GM12892 (cell line): Measurements from ENCODE around the gene NARS2.

ENCODE experiments used
- DNase-seq: peaks from one replicate; pipeline ENCODE4 v3.0.0; 2011; ENCODE audit not compliant: insufficient read length
- FAIRE-seq: peaks from 2 replicates; lab custom pipeline; 2011; peaks lifted over from hg19 to GRCh38; lab: Jason Lieb, UNC
- POLR2A ChIP-seq: IDR thresholded peaks from 2 replicates; pipeline ENCODE4 v1.6.1; 2011; ENCODE audit warnings: low read depth, low read length, control low read depth
- POLR2AphosphoS5 ChIP-seq: IDR thresholded peaks from 2 replicates; pipeline ENCODE4 v1.6.1; 2011; ENCODE audit warnings: low read depth, low read length, control low read depth
- TAF1 ChIP-seq: IDR thresholded peaks from 2 replicates; pipeline ENCODE4 v1.6.1; 2011; ENCODE audit warnings: low read depth, mild to moderate bottlenecking, control low read depth, low read length, borderline replicate concordance

NARS2 gene

DNA sequence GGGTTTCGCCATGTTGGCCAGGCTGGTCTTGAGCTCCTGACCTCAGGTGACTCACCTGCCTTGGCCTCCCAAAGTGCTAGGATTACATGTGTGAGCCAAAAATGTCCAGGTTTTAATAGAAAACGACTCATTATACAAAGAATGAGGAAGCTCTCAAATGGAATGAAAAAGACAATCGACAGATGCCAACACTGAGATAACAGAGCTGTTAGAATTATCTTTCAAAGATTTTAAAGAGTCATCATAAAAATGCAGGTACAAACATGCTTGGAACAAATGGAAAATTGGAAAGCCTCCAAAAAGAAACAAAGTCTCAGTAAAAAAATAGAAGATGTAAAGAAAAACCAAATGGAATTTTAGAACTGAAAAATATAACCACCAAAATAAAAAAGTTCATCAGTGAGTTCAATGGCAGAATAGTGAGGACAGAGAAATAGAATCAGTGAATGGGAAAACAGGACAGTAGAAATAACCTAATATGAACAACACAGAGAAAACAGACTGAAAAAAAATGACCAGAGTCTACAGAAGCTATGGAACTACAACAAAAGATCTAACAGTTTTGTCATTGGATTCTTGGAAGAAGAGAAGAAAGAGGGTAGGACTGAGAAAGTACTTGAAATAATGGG, 168.0 kb downstream of the NARS2 start:
- TF ChIP-seq POLR2AphosphoS5 = no peak
- no peak for TF ChIP-seq TAF1
- TF ChIP-seq POLR2A = no peak
- no peak for FAIRE-seq
- no peak for DNase-seq

DNA sequence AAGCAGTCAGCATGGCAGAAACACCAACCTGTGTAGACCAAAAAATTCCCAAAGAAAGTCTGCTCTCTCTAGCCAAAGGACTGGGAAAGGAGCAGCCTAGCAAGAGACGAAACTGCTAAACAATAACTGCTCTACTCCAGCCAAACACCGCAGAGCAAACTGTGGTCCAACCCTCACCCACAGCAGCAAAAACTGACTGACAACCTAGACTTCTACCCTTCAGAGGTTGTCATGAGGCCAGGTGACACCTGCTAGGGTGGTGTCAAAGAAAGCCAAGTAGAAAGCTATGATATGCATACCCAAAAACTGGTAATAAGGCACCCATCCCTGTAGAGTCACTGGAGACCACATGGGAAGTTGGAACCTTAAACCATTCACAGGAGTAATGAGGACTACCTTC, 168.9 kb downstream of the NARS2 start:
- FAIRE-seq (no peak), DNase-seq (no peak)
- TF ChIP-seq POLR2A (no peak), TAF1 (no peak), POLR2AphosphoS5 (no peak)

DNA sequence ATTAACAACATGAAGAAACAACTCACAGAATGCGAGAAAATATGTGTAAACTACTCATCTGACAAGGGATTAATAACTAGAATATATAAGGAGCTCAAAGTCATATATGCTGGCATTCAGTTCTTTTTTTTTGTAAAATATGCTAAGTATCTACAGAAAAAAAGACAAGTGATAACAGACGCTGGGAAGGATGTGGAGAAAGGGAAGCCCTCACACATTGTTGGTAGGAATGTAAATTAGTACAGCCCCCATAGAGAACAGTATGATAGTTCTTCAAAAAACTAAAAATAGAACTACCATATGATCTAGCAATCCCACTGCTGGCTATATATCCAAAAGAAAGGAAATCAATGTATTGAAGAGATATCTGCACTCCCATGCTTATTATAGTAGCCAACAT, 170.9 kb downstream of the NARS2 start:
- TF ChIP-seq POLR2AphosphoS5 (no peak), POLR2A (no peak)
- DNase-seq (no peak), FAIRE-seq (no peak)

- TF ChIP-seq POLR2AphosphoS5 = no peak
- FAIRE-seq (no peak), DNase-seq (no peak)
Observed at GRCh38 chr11:78402847-78403246, 171.8 kb downstream of the NARS2 start.

GRCh38 chr11:78400702-78401101, 174.0 kb downstream of the NARS2 start:
- FAIRE-seq (no peak), DNase-seq (no peak)
- TF ChIP-seq TAF1 (no peak), POLR2A (no peak), POLR2AphosphoS5 (no peak)

GRCh38 chr11:78400116-78400515, 174.5 kb downstream of the NARS2 start:
- TF ChIP-seq POLR2A (no peak), TAF1 (no peak), POLR2AphosphoS5 (no peak)
- FAIRE-seq (no peak), DNase-seq (no peak)

GRCh38 chr11:78399136-78399535, 175.5 kb downstream of the NARS2 start:
- FAIRE-seq (peak; percentile 21), DNase-seq (no peak)
- no peak for TF ChIP-seq POLR2AphosphoS5
- TF ChIP-seq POLR2A = no peak
- TF ChIP-seq TAF1 = no peak

DNA sequence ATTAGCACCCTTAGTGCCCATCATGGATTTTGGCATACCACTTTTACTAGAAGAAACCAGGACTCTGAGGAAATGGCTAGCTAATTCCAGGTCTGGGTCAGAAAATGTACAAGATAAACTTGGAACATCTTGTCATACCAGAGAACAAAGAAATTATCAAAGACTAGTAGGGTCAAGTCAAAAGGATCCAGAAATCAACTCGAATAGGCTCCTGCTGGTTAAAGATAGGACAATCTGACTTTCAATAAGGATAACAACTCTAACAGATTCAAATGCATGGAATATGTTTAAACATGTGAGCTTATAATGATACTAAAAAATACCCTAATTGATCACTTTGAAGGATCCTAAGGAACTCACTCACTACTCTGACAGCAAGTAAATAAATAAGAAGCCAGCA, 175.9 kb downstream of the NARS2 start:
- TF ChIP-seq POLR2AphosphoS5 (no peak), TAF1 (no peak), POLR2A (no peak)
- FAIRE-seq (no peak), DNase-seq (no peak)

- DNase-seq (no peak), FAIRE-seq (peak; percentile 73)
- TF ChIP-seq POLR2AphosphoS5 (no peak), POLR2A (no peak), TAF1 (no peak)
Observed at GRCh38 chr11:78397398-78397797, 177.3 kb downstream of the NARS2 start.

DNA sequence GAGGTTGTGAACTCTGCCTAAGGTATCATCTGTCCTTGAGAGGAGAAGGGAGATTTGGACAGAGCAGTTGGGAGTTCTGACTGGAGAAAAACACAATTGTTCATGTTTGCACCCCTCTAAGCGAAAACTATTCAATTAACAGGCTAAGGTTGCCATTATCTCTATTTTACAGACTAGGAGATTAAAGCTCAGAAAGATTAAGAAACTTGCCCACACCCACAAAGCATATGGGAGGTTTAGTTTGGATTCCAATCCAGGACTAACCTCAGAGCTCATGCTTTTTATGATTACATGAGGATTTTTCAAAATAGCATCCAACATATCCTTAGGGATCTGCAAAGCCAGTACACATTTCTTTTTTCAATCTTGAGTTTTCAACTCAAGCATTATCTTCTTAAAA, 179.1 kb downstream of the NARS2 start:
- DNase-seq (no peak), FAIRE-seq (no peak)
- TF ChIP-seq TAF1 (no peak), POLR2A (no peak), POLR2AphosphoS5 (no peak)

DNA sequence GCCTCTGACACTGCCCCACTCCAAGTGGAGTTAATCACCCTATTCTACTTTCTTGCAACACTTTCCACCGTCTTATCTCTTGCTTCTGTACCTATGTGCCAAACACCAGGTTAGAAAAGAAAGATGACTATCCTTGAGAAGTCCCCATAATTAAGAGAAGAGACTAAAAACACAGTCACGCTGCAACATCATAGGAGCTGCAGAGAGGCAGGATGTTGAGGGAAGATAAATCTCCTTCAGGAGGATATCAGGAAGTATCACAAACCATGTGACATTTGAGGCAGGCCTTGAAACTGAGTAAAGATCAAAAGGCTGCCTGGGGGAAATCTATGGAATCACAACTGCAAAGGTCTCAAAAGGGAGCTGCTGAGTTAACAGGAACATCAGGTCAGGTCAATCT, 181.8 kb downstream of the NARS2 start:
- no peak for TF ChIP-seq TAF1
- TF ChIP-seq POLR2AphosphoS5 = no peak
- TF ChIP-seq POLR2A = no peak
- FAIRE-seq (no peak), DNase-seq (no peak)

DNA sequence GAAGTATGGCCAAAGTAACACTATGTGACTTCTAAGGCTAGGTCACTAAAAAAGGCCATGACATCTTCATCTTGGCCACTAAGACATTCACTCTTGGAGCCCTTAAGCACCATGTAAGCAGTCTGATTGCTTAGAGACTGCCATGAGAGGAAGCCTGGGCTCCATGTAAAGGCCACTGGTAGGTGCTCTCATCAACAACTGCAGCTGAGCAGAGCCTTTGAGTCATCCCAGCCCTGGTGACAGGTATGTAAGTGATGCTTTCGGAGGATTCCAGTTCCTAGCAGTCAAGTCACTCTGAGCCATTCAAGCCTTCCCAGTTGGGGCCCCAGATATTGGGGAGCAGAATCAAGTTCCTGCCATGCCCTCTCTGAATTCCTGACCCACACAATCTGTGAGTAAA, 183.2 kb downstream of the NARS2 start:
- FAIRE-seq (no peak), DNase-seq (no peak)
- no peak for TF ChIP-seq POLR2A
- no peak for TF ChIP-seq POLR2AphosphoS5
- no peak for TF ChIP-seq TAF1

DNA sequence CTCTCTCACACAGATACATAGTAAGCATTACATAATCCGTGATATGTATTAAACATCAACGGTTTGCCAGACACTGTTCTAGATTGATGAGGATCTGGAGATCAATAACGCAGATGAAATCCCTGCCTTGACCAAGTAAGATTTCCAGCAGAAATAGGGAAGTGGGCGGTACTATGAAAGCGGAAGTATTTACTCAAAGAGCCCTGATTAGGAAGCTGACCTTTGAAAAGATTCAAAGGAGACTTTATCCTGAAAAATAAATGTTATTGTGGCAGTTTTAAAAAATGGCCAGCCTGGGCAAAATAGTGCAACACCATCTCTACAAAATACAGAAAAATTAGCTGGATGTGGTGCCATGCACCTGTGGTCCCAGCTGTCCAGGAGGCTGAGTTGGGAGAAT, 183.9 kb downstream of the NARS2 start:
- no peak for DNase-seq
- TF ChIP-seq POLR2AphosphoS5 = no peak
- no peak for TF ChIP-seq POLR2A
- TF ChIP-seq TAF1 = no peak
- no peak for FAIRE-seq

DNA sequence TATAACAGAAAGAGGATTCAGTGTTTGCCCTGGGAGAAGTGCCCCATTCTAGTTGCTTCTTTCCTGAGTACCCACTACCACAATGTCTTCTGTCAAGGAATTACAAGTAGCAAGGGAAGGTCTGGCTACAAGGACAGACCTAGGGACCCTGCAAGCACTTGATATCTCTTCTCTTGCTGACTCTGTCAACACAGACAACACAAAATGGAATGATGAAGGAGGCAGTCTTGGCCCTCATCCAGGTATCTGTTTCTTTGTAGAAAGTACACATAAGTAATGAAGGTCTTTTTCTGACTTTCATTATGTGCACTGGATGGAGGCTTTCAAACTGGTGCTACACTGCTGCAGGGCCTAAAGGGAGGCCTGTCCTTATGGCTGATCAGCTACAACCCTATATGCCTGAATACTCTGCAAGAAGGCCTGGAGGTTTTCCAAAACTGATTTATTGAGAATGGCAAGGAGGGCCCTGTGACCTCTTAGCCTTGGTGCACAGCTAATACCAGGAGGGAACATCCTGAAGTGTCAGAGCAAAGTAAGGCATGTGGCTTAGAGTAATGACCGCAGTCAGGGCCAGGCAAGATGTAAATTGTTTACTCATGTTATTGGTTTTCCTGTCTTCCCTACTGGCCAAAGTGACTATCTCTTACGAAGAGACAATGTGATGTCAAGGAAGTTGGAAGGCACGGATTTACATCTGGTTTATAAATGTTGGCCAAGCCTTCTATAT, 188.3 kb downstream of the NARS2 start:
- TF ChIP-seq POLR2A = no peak
- TF ChIP-seq POLR2AphosphoS5 = no peak
- no peak for TF ChIP-seq TAF1
- DNase-seq (no peak), FAIRE-seq (no peak)
